SU-DHL-6 (cell line): ENCODE results near the gene ICE1.
A peak's percentile ranks its signal among the peaks of the same experiment; 100 is the strongest.
"Not testable (repeated sequence)": the region's sequence is repeated elsewhere in the genome, so short reads cannot be mapped to it uniquely, and the experiment has no call there.

Experiments used
- H2AFZ ChIP-seq: fragments of 200-600 bp; sonication (generic); 2 replicates; pipeline ENCODE4 v1.6.1; 2014; ENCODE audit warnings: low read depth, mild to moderate bottlenecking, moderate library complexity, mixed read lengths, antibody characterized with exemption, low read length; ENCODE audit not compliant: severe bottlenecking
- H3F3A ChIP-seq: fragments of 200-600 bp; shearing (Covaris generic); 2 replicates; pipeline ENCODE4 v1.6.0; 2016; ENCODE audit warnings: antibody characterized with exemption, mild to moderate bottlenecking; ENCODE audit not compliant: insufficient read depth
- H3K27ac ChIP-seq: fragments of 200-600 bp; sonication (generic); 2 replicates; pipeline ENCODE4 v1.5.1; 2016; ENCODE audit warnings: low read depth, mild to moderate bottlenecking, low read length, moderate library complexity, mixed read lengths
- H3K27me3 ChIP-seq: fragments of 200-600 bp; sonication (generic), shearing (Covaris generic); 2 replicates; pipeline ENCODE4 v1.6.0; 2014; ENCODE audit warnings: mild to moderate bottlenecking, low read length
- H3K36me3 ChIP-seq: fragments of 200-600 bp; sonication (generic); 2 replicates; pipeline ENCODE4 v1.6.1; 2014; ENCODE audit warnings: mild to moderate bottlenecking, low read length, mixed read lengths
- H3K4me2 ChIP-seq: fragments of 300-600, 200-600 bp; shearing (Covaris generic), sonication (generic); 2 replicates; pipeline ENCODE4 v1.6.0; 2014; ENCODE audit warnings: low read length, low read depth, mild to moderate bottlenecking; ENCODE audit not compliant: poor library complexity, severe bottlenecking
- H3K4me3 ChIP-seq: fragments of 200-600 bp; sonication (generic); 2 replicates; pipeline ENCODE4 v1.5.1; 2014; ENCODE audit warnings: antibody characterized with exemption, low read length, mild to moderate bottlenecking, mixed read lengths; ENCODE audit not compliant: insufficient read depth, poor library complexity, severe bottlenecking
- H3K79me2 ChIP-seq: fragments of 200-600 bp; sonication (generic); 2 replicates; pipeline ENCODE4 v1.6.1; 2014; ENCODE audit warnings: mild to moderate bottlenecking, low read length, moderate library complexity; ENCODE audit not compliant: insufficient read depth
- H3K9ac ChIP-seq: fragments of 200-600 bp; sonication (generic); 2 replicates; pipeline ENCODE4 v1.7.0; 2014; ENCODE audit warnings: mild to moderate bottlenecking, low read length
- H3K9me2 ChIP-seq: fragments of 200-600 bp; sonication (generic); replicated peaks from 2 replicates; pipeline ENCODE4 v1.6.1; 2014; ENCODE audit warnings: low read length; ENCODE audit not compliant: insufficient read depth
- H3K9me3 ChIP-seq: fragments of 200-600 bp; sonication (generic); 2 replicates; pipeline ENCODE4 v1.6.1; 2014; ENCODE audit warnings: low read length, mixed read lengths; ENCODE audit not compliant: insufficient read depth
- H4K20me1 ChIP-seq: fragments of 200-600 bp; sonication (generic); 2 replicates; pipeline ENCODE4 v1.6.1; 2014; ENCODE audit warnings: low read depth, mild to moderate bottlenecking, antibody characterized with exemption, low read length, moderate library complexity, mixed read lengths
- CTCF ChIP-seq: fragments of 200-600 bp; sonication (generic); IDR thresholded peaks from one replicate; pipeline ENCODE4 v1.5.1; 2017; ENCODE audit warnings: antibody characterized with exemption, mild to moderate bottlenecking, low read length, moderate library complexity; ENCODE audit not compliant: insufficient read depth, poor library complexity, severe bottlenecking
- EZH2phosphoT487 ChIP-seq: fragments of 200-600 bp; sonication (generic), shearing (Covaris generic); conservative IDR thresholded peaks from 2 replicates; pipeline ENCODE4 v1.6.1; 2018; ENCODE audit warnings: mild to moderate bottlenecking, antibody characterized with exemption, low read length, moderate library complexity, mixed read lengths

Gene ICE1

GRCh38 chr5:5405441-5405840 is 17.0 kb upstream of the ICE1 start:
- no peaks in the 10 kb centered on the region for H4K20me1 ChIP-seq
- no peak overlapping the region for H3K4me3 ChIP-seq
- no peak overlapping the region for H2AFZ ChIP-seq
- H3K27me3 ChIP-seq = no peaks in the 10 kb centered on the region
- no peaks in the 10 kb centered on the region for H3K79me2 ChIP-seq
- H3F3A ChIP-seq = no peaks in the 10 kb centered on the region
- H3K9me3 ChIP-seq = peaks cover 20% of the 10 kb centered on the region; the same call in 1 of the 2 replicates
- TF ChIP-seq EZH2phosphoT487 (no peak), CTCF (no peak)
- no peak overlapping the region for H3K27ac ChIP-seq
- no peak overlapping the region for H3K9ac ChIP-seq
- H3K36me3 ChIP-seq = no peaks in the 10 kb centered on the region
- H3K4me2 ChIP-seq = no peak overlapping the region
- H3K9me2 ChIP-seq = no peaks in the 10 kb centered on the region

- Histone ChIP-seq H3K4me3 (no peak overlapping the region), H2AFZ (no peak overlapping the region), H3K36me3 (no peaks in the 10 kb centered on the region), H3K9ac (no peak overlapping the region), H3K27me3 (no peaks in the 10 kb centered on the region), H3F3A (no peaks in the 10 kb centered on the region), H3K79me2 (no peaks in the 10 kb centered on the region), H3K4me2 (no peak overlapping the region), H4K20me1 (no peaks in the 10 kb centered on the region), H3K27ac (no peak overlapping the region), H3K9me3 (peaks cover 27% of the 10 kb centered on the region; the same call in 1 of the 2 replicates), H3K9me2 (no peaks in the 10 kb centered on the region)
- TF ChIP-seq EZH2phosphoT487 (no peak), CTCF (no peak)
These were observed 14.6 kb upstream of the ICE1 start for GRCh38 chr5:5407924-5408323.

- H2AFZ ChIP-seq = no peak overlapping the region
- no peak overlapping the region for H3K4me2 ChIP-seq
- TF ChIP-seq CTCF (no peak), EZH2phosphoT487 (no peak)
- peak overlapping the region; percentile 3 for H3K4me3 ChIP-seq
- H3K79me2 ChIP-seq = no peaks in the 10 kb centered on the region
- peaks cover 27% of the 10 kb centered on the region; the same call in 1 of the 2 replicates for H3K9me3 ChIP-seq
- no peaks in the 10 kb centered on the region for H4K20me1 ChIP-seq
- H3K27me3 ChIP-seq = no peaks in the 10 kb centered on the region
- no peak overlapping the region for H3K27ac ChIP-seq
- H3K9ac ChIP-seq = no peak overlapping the region
- no peaks in the 10 kb centered on the region for H3K36me3 ChIP-seq
- H3K9me2 ChIP-seq = no peaks in the 10 kb centered on the region
- no peaks in the 10 kb centered on the region for H3F3A ChIP-seq
These were observed 13.2 kb upstream of the ICE1 start for GRCh38 chr5:5409151-5409810.

GRCh38 chr5:5413856-5414255 is 8.6 kb upstream of the ICE1 start:
- H3K27ac ChIP-seq, H3K9ac ChIP-seq, H3K9me2 ChIP-seq, H3K36me3 ChIP-seq, H4K20me1 ChIP-seq, H3F3A ChIP-seq, H3K79me2 ChIP-seq, H3K4me3 ChIP-seq, H3K27me3 ChIP-seq, H3K4me2 ChIP-seq, H2AFZ ChIP-seq: not testable (repeated sequence)
- H3K9me3 ChIP-seq = peaks cover 22% of the 10 kb centered on the region; the same call in 1 of the 2 replicates
